Measurements from ENCODE around the gene LAGE3. TPM values are rescaled to one million over a fixed set of nuclear protein-coding genes. Genes with fewer than 3 reads are reported as not detected.

The LAGE3 gene
- polyA plus RNA-seq, 4 donors, result 11.2 to 14.8 (median 12.2) TPM

DNA sequence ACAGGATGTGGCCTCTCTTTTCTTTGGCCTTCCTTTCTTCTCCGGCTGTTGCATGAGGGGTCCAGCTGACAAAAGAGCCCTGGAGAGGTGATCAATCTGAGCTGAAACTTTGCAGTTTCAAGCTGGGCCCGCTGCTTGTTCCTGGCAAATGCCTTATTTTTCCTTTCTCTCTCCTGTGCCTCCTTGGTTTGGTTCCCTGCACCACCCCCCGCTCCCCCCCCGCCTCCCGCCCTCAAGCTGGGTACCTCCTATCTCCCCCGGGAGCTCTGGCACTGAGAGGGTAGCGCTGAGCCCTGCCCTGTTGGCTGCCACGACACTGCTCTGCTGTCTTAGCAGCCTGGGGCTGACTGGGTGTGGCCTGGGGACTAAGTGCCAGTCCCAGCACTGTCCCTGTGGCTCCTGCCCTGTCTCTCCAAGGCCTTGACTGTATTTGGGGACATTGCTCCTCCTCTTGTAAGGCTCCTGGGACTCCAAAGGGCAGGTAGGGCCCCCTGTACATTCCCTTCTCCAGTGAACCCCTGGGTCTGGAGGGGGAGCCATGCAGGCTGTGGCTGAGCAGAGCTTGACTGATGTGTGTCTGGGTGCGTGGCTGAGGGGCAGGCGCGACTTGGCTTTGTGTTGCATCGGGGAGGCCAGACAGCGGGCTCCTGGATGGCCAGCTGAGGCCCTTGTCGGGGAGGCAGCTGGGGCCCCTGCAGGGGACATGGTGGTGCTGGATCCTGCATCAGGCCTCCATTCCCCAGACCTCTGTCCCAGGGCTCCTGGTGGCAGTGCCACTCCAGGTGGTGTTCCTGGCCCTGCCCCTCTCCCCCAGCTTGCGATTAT, 19.9 kb downstream of the LAGE3 start:
- DNase-seq (ENCODE audit: low read depth in 4 of 4, low spot score in 3 of 4), result no peak

DNA sequence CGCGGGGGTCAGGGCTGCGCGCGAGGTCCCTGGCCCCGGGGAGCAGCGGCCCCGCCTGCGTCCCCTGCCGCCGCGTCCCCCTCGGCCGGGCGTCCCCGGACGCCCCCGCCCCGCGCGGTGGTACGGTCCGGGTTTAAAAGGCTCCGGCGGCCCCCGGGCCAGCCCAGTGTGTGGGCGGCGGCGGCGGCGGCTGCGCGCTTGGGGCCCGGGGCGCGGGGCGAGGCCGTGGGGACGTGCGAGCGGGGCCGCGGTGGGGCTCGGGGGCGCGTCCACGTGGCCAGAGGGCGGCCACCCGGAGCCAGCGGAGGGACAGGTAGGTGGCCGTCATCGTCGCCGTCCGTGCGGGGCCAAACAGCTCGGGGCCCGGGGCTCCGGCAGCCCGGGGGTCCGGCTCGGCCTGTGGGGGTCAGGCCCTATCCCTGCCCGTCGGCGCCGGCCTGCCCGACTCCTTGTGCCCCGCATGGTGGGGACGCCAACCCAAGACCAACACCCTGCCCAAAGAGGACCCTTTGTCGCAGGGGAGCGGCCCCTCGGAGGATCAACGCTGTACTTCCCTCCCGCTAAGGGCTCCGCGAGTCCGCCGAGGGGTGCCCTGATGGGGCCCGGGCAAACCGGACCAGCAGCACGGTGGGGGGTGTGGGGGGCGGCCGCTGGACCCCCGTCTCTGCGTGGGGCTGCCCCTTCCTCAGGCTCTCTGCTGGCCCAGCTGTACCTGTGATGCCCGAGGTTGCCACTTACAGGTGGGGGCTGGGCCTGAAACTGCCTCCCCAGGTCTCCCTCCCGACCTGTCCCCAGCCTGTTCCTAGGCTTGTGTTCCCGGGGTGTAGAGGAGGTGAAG, 20.7 kb downstream of the LAGE3 start, which contains the start of gene PLXNA3:
Gene PLXNA3, plus strand, starts transcription at position 166 of the 838 bp plus-strand sequence. CDS start 1,903 bp downstream, outside the sequence.
- no peak for DNase-seq (ENCODE audit: low read depth in 4 of 4, low spot score in 3 of 4)

DNA sequence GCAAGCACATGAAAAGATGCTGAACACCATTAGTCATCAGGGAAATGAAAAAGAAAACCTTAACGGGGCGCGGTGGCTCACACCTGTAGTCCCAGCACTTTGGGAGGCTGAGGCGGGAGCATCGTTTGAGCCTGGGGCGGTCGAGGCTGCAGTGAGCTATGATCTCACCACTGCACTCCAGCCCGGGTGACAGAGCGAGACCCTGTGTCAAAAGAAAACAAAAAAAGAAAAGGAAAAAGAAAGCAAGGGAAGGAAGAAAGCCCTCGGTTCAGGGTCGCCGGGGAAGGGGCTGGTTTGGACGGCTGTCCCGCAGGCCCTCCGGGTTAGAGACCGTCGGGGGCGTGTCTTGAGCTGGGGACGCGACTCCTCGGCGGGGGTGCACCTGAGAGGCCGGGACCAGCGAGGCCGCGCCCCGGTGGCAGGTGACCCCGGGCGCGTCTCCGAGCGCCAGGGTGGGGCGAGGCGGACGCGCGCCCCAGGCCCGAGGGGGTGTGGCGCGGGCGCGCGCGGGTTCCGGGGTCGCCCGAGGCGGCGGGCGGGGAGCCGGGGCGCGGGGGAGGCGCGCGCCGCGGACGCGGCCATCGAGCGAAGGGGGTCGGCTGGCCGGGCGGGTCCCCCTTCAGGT, 21.5 kb downstream of the LAGE3 start:
- DNase-seq (ENCODE audit: low read depth in 4 of 4, low spot score in 3 of 4), result no peak

DNA sequence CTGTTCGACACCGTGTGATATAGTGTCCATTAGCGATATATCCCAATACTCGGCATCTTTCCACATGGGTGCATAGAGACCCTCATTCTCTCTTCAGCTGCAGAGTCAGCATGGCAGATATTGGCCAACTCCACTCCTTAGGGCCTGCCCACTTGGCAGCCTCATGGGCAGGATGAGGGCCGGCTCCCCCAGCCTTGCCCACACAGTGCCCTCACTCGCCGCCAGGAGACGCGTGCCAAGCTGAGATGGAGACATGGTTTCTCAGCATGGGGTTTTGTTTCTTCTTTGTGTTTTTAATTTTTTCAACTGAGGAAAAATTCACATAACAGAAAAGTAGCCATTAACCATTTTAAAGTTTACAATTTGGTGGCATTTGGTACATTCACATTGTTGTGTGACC, 26.3 kb downstream of the LAGE3 start:
- no peak for DNase-seq (ENCODE audit: low read depth in 4 of 4, low spot score in 3 of 4)

DNA sequence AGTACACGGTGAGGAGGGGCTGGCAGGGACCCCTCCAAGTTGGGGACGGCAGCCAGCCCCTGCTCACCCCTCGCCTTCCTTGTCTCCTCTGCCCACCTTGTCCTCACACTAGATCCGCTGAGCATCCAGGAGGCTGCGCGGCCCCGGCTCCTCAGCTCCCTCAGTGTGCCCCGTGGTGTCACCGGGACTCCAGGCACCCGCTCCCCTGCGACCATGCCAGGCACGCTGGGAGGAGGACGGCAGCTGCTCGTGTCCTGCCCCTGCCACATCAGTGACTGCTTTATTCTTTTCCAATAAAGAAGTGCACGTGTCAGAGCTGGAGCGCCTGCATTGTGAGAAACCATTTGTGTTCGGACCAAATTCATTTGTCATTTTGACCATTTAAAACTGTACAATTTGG, 28.8 kb downstream of the LAGE3 start:
- no peak for DNase-seq (ENCODE audit: low read depth in 4 of 4, low spot score in 3 of 4)

DNA sequence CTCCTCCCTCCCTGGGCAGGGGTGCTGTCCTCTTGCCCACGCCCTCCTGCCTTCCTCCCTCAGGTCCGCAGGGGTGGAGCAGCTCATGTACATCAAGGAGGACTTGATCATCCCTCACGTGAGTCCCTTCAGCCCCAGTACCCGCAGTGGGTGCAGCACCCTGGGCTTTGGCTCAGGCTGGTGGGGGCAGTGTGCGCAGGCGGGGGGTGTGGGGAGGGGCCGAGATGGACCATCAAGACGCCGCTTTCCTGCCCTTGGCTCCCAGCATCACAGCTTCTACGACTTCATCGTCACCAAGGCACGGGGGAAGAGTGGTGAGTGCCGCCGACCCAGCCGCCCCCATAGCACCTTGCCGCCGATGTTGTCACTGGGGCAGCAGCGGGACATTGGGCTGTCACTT, 29.5 kb downstream of the LAGE3 start:
- no peak for DNase-seq (ENCODE audit: low read depth in 4 of 4, low spot score in 3 of 4)

DNA sequence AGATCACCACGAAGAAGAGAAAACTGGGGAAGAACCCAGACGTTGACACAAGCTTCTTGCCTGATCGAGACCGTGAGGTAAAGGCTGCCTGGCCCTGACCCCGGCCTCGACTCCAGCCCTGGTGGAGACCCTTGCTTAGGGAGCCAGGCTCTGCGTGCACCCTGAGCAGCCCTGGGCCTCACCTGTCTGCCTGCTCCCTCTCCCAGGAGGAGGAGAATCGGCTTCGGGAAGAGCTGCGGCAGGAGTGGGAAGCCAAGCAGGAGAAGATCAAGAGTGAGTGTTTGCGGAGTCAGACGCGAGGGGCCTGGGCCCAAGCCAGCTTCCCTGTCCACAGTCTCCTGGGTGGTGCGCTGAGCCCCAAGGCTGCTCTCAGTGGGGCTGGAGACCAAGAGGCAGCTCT, 30.6 kb downstream of the LAGE3 start:
- no peak for DNase-seq (ENCODE audit: low read depth in 4 of 4, low spot score in 3 of 4)

DNA sequence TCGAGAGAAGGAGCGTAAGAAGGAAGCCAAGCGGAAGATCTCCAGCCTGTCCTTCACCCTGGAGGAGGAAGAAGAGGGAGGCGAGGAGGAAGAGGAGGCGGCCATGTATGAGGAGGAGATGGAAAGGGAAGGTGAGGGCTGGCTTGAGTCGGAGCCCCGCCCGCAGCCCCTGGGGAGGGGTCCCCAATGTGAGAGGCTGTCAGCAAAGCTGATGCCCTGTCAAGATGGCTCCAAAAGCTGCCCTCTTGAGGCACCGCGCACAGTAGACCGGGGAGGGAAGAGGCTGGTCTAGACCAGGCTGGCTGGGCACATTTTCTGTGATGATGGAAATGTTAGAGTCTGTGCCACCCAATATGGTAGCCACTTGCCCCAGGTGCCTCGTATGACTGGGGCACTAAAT, 32.7 kb downstream of the LAGE3 start:
- DNase-seq (ENCODE audit: low read depth in 4 of 4, low spot score in 3 of 4), result no peak

DNA sequence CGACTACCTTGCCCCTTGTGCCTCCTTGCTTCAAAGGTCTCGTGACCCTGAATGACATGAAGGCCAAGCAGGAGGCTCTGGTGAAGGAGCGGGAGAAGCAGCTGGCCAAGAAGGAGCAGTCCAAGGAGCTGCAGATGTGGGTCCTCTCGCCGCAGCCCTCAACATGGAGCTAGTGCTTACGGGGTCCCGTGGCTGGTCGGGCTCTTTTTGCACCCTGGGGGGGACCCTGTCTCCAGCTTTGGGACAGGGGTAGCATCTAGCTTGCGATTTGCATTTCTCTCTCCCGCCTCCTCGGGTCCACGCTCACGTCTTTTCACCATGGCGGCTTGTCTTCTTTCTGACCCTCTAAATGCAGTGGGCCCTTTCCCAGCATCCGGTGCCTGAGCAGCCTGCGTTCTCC, 33.3 kb downstream of the LAGE3 start:
- DNase-seq (ENCODE audit: low read depth in 4 of 4, low spot score in 3 of 4), result no peak

DNA sequence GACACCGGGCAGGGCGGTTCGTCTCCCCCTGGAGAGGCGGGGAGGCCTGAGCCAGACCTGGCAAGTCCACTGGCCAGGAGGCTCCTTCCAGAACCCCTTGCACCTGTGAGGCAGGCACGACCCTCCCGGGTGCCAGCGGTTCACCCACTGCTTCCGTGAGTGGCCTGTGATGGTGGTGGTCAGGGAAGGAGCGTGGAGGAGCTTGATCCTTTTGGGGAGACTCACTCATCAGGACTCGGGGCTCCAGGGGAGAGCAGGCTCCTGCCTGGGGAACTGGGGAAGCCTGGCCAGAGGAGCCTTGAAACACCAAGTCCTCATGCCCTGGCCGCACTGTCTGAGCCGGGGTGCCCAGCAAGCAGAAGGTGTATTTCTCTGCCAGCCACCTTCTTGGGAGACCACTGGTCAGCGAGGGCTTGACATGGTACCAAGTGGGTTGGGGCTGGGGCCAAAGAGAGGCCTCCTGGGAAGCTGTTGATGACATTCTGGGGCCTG, 34.3 kb downstream of the LAGE3 start:
- DNase-seq (ENCODE audit: low read depth in 4 of 4, low spot score in 3 of 4), result no peak

DNA sequence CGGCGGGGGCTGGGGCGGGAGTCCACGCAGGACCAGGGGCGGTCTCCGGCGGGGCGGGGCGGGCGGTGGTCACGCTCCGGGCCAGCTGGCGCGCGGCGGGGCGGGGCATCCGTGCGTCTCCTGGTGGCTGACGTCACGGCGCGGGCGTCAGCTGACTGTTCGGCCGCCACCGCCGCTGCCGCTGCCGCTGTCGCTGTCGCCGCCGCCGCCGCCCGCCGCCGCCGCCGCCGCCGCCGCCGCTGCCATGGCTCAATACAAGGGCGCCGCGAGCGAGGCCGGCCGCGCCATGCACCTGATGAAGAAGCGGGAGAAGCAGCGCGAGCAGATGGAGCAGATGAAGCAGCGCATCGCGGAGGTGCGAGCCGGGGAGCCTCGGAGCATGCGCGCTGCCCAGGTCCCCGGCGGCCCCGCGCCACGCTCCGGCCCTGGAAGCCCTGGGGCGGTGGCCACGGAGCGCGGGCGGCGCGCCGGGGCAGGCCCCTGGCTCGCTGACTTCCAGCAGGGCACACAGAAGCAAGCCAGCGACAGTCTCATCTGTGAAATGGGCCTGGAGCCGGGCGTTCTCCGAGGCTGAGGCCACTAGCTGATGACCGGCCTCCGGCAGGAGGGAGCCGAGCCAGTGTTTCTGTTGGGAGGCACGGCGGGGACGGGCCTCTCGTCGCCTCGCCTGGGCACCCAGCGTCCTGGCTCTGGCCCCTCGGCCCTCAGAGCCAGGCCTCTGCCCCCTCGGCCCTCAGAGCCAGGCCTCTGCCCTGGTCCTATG, 34.9 kb downstream of the LAGE3 start, which contains the start of gene FAM50A:
Gene FAM50A, plus strand, starts transcription at position 150 of the 763 bp plus-strand sequence. Its CDS starts 95 bp downstream, at position 245.
- no peak for DNase-seq (ENCODE audit: low read depth in 4 of 4, low spot score in 3 of 4)

DNA sequence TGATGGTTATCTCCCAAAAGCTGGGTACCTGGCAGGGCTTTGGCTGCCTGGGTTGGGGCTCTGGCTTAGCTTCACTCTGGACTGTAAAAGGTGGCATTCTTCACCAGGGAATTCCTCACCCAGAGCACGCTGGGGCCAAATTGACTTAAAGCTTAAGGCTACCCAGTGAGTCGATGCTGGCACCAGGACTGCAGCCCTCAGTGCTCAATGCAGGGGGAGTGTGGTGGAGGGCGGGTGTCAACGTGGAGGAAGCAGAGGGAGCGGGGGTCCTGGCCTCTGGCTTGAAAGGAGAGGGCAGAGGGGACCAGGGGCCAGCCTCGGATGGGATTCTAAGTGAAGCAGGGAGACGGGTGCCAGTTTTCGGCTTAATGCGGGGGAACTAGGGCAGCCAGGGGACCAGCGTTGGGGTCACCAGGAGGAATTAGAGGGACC, 35.6 kb downstream of the LAGE3 start:
- DNase-seq (ENCODE audit: low read depth in 4 of 4, low spot score in 3 of 4), result no peak

DNA sequence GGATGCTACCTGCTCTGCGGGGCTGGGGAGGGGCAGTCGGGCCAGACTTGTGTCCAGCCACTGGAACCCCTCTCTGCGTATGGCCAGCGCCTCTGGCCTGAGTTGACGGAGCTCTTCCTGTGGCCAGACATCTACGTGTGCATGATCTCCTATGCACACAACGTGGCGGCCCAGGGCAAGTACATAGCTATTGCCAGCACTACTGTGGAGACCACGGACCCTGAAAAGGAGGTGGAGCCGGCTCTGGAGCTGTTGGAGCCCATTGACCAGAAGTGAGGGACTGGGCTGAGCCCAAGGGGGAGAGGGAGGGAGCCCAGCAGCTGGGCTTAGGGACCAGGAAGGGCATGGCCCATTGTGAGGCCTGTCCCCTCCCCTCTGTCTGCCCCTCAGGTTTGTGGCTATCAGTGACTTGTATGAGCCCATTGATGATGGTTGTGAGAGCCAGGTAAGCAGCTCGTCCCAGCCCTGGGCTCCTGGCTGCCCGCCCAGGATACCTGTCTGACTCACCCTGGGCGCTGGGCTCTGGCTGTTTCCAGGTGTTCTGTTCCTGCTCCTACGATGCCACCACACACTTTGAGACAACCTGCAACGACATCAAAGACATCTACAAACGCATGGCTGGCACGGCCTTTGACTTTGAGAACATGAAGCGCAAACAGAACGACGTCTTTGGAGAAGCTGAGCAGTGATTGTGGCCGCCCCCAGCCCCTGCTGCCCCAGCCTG, 36.9 kb downstream of the LAGE3 start:
- no peak for DNase-seq (ENCODE audit: low read depth in 4 of 4, low spot score in 3 of 4)

DNA sequence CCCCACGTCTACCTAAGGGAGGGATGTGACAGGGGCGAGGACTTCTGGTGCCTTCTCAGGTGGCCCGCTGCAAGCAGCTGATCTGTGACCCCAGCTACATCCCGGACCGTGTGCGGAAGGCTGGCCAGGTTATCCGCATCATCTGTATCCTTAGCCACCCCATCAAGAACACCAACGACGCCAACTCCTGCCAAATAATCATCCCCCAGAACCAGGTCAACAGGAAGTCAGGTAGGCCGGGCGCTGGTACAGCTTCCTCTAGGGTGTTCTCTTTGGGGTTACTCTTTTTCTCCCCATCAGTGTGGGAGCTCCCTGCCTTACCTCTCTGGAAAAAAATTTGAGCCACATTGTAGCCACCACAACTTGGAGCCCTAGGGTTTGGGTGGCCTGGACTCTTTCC, 37.5 kb downstream of the LAGE3 start:
- DNase-seq (ENCODE audit: low read depth in 4 of 4, low spot score in 3 of 4), result no peak

DNA sequence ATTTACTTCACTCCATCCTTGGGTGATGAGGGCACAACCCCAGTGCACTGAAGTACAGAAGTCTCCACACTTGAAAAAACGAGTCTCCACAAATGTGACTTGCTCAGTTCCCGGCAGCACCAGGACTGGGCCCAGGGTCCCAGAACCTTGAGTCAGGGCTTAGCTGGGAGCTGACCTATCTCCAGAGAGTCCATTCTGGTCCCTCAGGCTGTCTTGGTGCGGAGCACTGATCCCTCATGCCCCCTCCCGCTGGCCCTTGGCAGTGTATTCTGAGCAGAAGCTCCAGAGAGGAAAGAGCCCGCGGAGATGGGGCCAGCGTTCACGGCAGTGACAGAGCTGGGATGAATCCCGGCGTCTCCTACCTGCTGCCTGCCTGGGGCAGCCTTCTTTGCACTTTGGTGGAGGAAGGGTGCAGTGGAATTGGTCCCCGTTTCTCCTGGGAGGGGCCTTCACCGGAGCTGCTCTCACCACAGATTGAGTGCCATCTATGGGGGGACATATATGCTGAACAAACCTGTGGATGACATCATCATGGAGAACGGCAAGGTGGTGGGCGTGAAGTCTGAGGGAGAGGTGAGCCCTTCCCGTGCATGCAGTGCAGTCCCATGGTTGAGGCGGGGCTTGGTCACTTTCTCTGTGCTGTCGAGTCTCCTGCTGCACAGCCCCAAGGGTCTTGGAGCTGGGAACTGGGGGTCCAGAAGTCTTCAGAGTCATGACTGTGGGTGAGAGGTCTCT, 38.3 kb downstream of the LAGE3 start:
- no peak for DNase-seq (ENCODE audit: low read depth in 4 of 4, low spot score in 3 of 4)

DNA sequence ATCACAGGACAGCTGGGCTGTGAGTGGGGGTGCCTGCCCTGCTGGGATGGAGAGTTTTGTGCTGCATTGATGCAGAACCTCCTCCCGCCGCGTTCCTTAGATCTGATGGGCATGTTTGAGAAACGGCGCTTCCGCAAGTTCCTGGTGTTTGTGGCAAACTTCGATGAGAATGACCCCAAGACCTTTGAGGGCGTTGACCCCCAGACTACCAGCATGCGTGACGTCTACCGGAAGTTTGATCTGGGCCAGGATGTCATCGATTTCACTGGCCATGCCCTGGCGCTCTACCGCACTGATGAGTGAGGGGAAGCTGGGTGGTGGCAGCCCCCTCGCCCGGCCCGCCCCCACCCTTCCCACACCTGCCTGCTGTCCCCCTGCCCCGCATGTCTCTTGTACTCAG, 39.2 kb downstream of the LAGE3 start:
- no peak for DNase-seq (ENCODE audit: low read depth in 4 of 4, low spot score in 3 of 4)

DNA sequence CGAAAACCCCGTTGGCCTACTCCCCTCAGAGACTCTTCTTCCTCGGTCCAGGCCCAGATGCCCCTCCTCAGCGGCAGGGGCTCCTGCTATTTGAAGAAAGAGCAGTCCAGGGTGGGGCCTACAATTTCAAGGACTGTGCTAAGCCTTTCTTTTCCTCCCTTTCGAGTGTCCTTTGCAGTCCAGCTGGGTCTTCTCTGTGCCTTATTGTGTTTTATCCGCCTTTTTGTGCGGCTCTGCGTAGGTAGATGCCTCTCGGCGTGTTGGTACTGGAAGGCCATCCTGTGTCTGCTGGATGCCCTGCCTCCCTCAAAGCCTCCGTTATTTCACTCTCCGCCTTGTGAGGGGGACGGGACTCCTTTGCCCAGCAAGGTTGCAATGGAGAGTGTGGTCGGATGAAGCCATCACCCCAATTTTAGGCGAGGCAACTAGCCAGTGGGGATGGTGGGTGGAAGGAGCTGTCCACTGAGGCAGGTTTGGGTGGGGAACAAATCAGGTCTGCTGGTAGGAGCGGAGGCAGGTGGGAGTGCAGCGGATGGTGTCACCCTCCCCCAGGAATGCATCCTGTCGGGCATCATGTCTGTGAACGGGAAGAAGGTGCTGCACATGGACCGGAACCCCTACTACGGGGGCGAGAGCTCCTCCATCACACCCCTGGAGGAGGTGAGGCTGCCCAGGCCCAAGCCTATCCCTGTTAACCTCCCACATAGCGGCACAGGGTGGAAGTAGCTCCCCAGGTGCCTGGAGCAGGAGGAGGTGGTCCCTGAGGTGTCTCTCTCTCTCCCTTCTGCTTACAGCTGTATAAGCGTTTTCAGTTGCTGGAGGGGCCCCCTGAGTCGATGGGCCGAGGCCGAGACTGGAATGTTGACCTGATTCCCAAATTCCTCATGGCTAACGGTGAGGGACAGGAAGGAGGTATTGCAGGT, 40.8 kb downstream of the LAGE3 start:
- no peak for DNase-seq (ENCODE audit: low read depth in 4 of 4, low spot score in 3 of 4)

Measured in left renal pelvis (tissue), 4 donors.